GM18526 (cell line): ENCODE results near the gene PDE6C.

Source experiments
- POLR2A ChIP-seq: IDR thresholded peaks from 3 replicates; pipeline ENCODE4 v1.6.1; 2011; ENCODE audit not compliant: insufficient read length; ENCODE audit errors: extremely low read depth

Gene PDE6C

GRCh38 chr10:93589648-93590562 lies 22.4 kb upstream of the PDE6C start:
- TF ChIP-seq POLR2A: no peak

- no peak for TF ChIP-seq POLR2A
Measured at GRCh38 chr10:93590638-93591037, 21.7 kb upstream of the PDE6C start.

DNA sequence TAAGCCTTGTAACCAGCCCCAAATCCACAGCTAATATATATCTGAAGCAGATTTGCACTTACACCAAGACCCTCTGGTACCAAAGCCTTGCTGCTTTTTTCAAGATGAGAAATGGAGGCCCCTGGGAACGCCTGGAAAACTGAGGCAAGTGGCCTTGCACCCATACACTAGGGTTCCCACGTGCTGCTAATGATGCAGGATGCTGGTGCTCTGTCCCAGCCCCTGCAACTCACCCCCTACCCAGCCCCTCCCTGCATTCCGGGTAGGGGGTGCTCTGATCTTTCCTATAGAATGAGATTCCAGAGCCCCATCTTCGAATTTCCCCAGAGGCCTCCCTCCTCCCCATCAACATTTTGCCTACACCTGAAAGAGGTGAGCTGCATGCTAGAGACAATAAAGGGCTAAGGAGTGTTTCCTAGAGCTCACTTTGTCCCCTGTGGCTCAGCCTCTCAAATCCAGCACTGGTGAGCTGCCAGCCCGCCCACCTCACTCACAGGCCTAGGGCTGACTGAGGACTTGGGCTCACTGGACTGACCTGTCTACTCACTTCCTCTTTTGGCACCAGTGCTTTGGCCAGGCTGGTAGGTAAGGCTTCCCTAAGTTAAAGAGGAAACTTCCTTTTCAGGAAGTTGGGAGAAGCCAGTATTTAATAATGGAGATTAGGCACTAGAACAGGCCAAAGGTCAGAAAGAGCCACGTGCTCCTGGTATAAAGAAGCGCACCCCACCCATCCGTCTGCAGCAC lies 21.1 kb upstream of the PDE6C start:
- TF ChIP-seq POLR2A: no peak

DNA sequence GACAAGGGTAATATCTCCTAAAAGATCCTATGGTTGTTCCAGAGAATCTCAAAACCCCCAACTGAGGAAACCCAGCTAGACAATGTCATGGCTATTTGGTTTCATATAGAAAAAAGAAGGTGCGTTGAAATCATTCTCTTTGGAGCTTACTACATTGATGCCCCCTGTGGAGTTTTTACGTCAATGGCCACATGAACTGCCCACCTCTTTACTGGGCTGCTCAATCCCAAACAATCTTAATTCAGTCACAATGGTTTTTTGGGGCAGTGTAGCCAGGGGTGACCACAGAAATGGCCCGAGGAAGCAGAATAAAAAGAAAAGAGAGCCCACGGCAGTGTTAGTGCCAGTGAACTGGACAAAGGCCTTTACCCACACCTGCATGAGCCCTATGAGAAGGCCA lies 19.1 kb upstream of the PDE6C start:
- no peak for TF ChIP-seq POLR2A

- no peak for TF ChIP-seq POLR2A
Measured at GRCh38 chr10:93593749-93594148, 18.6 kb upstream of the PDE6C start.

GRCh38 chr10:93594518-93594917 lies 17.8 kb upstream of the PDE6C start:
- TF ChIP-seq POLR2A: no peak

- TF ChIP-seq POLR2A: no peak
Measured at GRCh38 chr10:93595378-93596161, 16.8 kb upstream of the PDE6C start.

GRCh38 chr10:93596539-93596938 lies 15.8 kb upstream of the PDE6C start:
- TF ChIP-seq POLR2A: no peak

DNA sequence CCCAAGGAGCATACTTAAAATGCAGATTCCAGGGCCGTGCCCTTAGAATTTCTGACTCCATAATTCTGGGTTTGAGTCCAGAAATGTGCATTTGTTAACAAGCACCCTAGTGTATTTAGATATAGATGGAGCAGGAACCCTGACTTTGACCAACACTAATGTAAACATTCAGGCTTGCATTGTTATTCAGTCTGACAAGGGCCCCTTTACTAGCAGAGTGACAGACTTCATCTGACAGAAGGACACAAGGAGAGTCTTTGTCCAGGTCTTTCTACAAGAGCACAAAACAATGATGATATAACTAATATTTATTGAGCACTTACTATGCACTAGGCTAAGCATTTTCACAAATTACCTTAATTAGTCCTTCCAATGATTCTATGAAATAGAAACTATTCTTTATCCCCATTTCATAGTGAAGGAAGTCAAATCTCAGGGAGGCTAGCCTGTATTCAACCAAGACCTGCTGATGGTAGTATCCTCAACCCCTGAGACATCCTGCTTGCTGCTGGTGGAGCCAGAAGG lies 15.2 kb upstream of the PDE6C start:
- no peak for TF ChIP-seq POLR2A

GRCh38 chr10:93598157-93598556 lies 14.2 kb upstream of the PDE6C start:
- TF ChIP-seq POLR2A: no peak

DNA sequence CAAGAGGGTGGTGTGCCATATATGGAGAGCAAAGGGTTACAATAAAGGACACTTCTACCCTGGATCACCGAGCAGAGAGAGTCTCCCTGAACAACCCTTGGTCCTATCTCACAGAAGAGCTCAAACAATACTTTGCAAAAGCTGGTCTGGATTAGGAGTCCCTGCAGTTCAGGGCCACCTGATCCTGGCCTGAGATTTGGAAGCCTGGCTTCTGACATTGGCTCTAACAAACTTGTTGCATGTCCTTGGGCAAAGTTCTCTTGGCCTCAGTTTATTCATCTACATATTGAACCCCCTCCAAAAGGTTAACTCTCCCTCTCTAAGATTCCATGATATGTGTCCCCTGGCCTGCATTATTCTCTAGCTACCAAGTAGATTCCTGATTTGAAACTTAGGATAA lies 13.0 kb upstream of the PDE6C start:
- TF ChIP-seq POLR2A: no peak

- no peak for TF ChIP-seq POLR2A
Measured at GRCh38 chr10:93599778-93600177, 12.6 kb upstream of the PDE6C start.

GRCh38 chr10:93600446-93601145 lies 11.7 kb upstream of the PDE6C start:
- TF ChIP-seq POLR2A: no peak

DNA sequence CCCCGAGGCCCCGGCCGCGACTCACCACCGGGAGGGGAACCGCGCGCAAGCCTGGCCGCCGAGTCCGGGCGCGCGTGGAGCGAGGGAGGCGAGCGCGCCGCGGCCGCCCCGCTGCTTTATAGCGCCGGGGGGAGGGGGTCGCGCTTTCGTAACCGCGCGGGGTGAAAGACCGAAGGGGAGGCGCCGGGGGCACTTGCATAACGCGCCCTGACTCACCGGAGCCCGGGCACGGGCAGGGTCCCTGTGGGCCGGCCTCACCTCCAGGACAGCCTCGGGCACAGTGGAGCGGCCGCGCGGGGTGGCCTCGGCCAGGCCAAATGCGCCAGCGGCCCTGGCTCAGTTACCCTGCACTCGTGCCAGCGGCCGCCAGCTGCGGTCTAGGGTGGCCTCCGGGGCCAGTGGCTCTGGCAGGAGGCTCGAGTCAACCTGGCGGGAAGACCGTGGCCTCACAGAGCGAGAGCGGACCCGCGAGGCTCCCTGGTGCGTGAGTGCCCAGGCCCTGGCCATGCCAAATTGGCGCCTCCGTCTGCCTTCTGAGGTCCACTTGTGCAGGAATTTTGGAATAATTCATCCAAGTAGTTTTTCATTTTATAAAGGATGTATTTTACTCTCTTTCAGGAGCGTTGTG lies 11.1 kb upstream of the PDE6C start, which contains the start of gene RBP4:
Gene RBP4 (minus strand): TSS at position 90 of the 628 bp plus-strand sequence. CDS start 207 bp downstream, outside the sequence.
- no peak for TF ChIP-seq POLR2A
